Ovary (tissue), 9 donors: ENCODE measurements around the gene PCDHA10. TPM values are rescaled to one million over a fixed set of nuclear protein-coding genes. Genes with fewer than 3 reads are reported as not detected.

ENCODE experiments used
- DNase-seq, 5 donors: peaks; one replicate each; pipeline ENCODE4 v3.0.0-alpha.2; 2019 to 2020
- H3K27ac ChIP-seq, 2 donors: fragments of 200-600 bp; one replicate each; pipeline versions ENCODE4 v1.5.1 to v1.8.0; 2019 to 2022
- H3K27me3 ChIP-seq: fragments of 200-600 bp; one replicate; pipeline ENCODE4 v1.8.0; 2022
- H3K36me3 ChIP-seq: fragments of 200-600 bp; sonication (generic); one replicate; pipeline ENCODE4 v1.5.1; 2019
- H3K4me1 ChIP-seq: one replicate; pipeline ENCODE4 v1.8.1; 2013; ENCODE audit warnings: mild to moderate bottlenecking, moderate library complexity; ENCODE audit not compliant: insufficient read depth
- H3K4me3 ChIP-seq: fragments of 200-600 bp; sonication (generic); one replicate; pipeline ENCODE4 v1.5.1; 2017
- H3K9me3 ChIP-seq, 2 donors: fragments of 200-600 bp in 1 of 2; sonication (generic) in 1 of 2; one replicate each; pipeline versions ENCODE4 v1.5.1 to v1.8.1; 2013 to 2019; ENCODE audit warnings: mild to moderate bottlenecking in 1 of 2, moderate library complexity in 1 of 2
- CTCF ChIP-seq, 3 donors: fragments of 450-650 bp in 2 of 3; fragments of 200-600 bp in 1 of 3; IDR thresholded peaks; one replicate each; pipeline versions ENCODE4 v1.5.1 to v1.8.0; 2016 to 2022; ENCODE audit warnings: antibody characterized with exemption in 3 of 3, mild to moderate bottlenecking in 1 of 3
- EP300 ChIP-seq: sonication (generic); formaldehyde crosslinking; IDR thresholded peaks from one replicate; pipeline ENCODE4 v1.6.1; 2017; ENCODE audit warnings: antibody characterized with exemption
- POLR2A ChIP-seq: fragments of 450-650 bp; IDR thresholded peaks from one replicate; pipeline ENCODE4 v1.6.1; 2017; ENCODE audit warnings: antibody characterized with exemption, mild to moderate bottlenecking, moderate library complexity
- WGBS, 3 donors: extraction: QIAGEN DNeasy Blood & Tissue Kit in 1 of 3; methylation state at CpG; one replicate each; pipeline versions ENCODE4 v1.1.5 to v1.1.7; 2013 to 2017; 5-methylcytosine and 5-hydroxymethylcytosine counted together
- intact Hi-C, 4 donors: fragments of 100-400 bp; cut with DNase I; formaldehyde crosslinking; loops; one replicate each; pipeline versions ENCODE4 v1.11.0 to v1.15.1; 2022 to 2023
- polyA plus RNA-seq, 2 donors: library from polyadenylated mRNA; stranded (reverse); fragments of 200-250 nt in 1 of 2; fragments of 350-450 nt in 1 of 2; fragmentation: Illumina TruSeq in 1 of 2; extraction: RNeasy Lipid Tissue Mini Kit (QIAGEN cat#74804) in 1 of 2; gene quantifications; one replicate each; pipeline ENCODE4 v1.2.3, GENCODE V29; 2013 to 2014
- total RNA-seq, 7 donors: library from RNA; depleted of rRNA in 2 of 7; stranded (reverse); fragments of >200 nt in 2 of 7; fragmentation: NEBNext Ultra II Directional in 3 of 7; extraction: Animal tissue kit (Norgen Biotek cat#: 25700) in 3 of 7; gene quantifications; one replicate each; pipeline versions ENCODE4 v1.1.0 to v1.2.4, GENCODE V29; 2016 to 2023
- donor health status: DM: no; HTN: no; CAD: no; lungs with moderate emphysema.
- donor health status: DM: no; HTN: no; CAD: no.
- donor health status: Bipolar disorder and iron deficiency.
- donor health status: DM: yes; HTN: yes; CAD: no.
- donor health status: DM: no; HTN: no; CAD: no.
- donor health status: DM: yes; HTN: yes; CAD: no.

PCDHA10 gene
- total and polyA plus RNA-seq, 9 donors = 0.06 to 4.0 (median 1.5) TPM

GRCh38 chr5:140883927-140884697 is 28.4 kb downstream of the PCDHA10 start:
- Histone ChIP-seq H3K4me3 (no peak overlapping the region), H3K27ac (no peak overlapping the region), H3K27me3 (no peaks in the 10 kb centered on the region), H3K9me3 (peaks cover 0 to 16% of the 10 kb centered on the region in 2 donors), H3K4me1 (no peaks in the 10 kb centered on the region), H3K36me3 (no peaks in the 10 kb centered on the region)
- TF ChIP-seq EP300 (no peak), CTCF (IDR thresholded peaks at IDR 0.05) (no peak), POLR2A (no peak)
- no peak for DNase-seq
- whole genome bisulfite sequencing, 3 donors = 26 to 46% (median 44%) methylated on average over 69 to 79 of the region's 79 CpGs
- intact Hi-C loops = no loop called here

GRCh38 chr5:140916325-140916724 is 60.6 kb downstream of the PCDHA10 start:
- WGBS, 3 donors = 61 to 75% (median 71%) methylated on average over 1 of the region's 1 CpG
- intact Hi-C loops = no loop called here
- no peak overlapping the region for H3K4me3 ChIP-seq
- no peak for DNase-seq
- H3K36me3 ChIP-seq = no peaks in the 10 kb centered on the region
- no peaks in the 10 kb centered on the region for H3K9me3 ChIP-seq
- no peak overlapping the region for H3K27ac ChIP-seq
- H3K4me1 ChIP-seq = no peaks in the 10 kb centered on the region
- H3K27me3 ChIP-seq = no peaks in the 10 kb centered on the region
- TF ChIP-seq EP300 (no peak), POLR2A (no peak), CTCF (IDR thresholded peaks at IDR 0.05) (no peak)

Other genes with a start within 250 kb of the PCDHA10 start
- 10 to 100 TPM; 26.5 to 96.0 (median 48.6) TPM for gene CD14, start 222.7 kb upstream of the PCDHA10 start, total RNA-seq
- 10 to 100 TPM in 1 of 2 donors, 1 to 10 TPM in 1; 8.7 to 37.7 TPM for gene CD14, start 222.7 kb upstream of the PCDHA10 start, polyA plus RNA-seq
- gene TMCO6, start 216.4 kb upstream of the PCDHA10 start, total RNA-seq = 10 to 100 TPM; 12.2 to 62.8 (median 14.9) TPM
- gene TMCO6, start 216.4 kb upstream of the PCDHA10 start, polyA plus RNA-seq = 10 to 100 TPM in 1 of 2 donors, 1 to 10 TPM in 1; 8.0 to 33.2 TPM
- 100 to 1,000 TPM in 1 of 7 donors, 10 to 100 TPM in 6; 44.6 to 107 (median 46.9) TPM for gene NDUFA2, start 208.3 kb upstream of the PCDHA10 start, total RNA-seq
- 100 to 1,000 TPM in 1 of 2 donors, 10 to 100 TPM in 1; 42.6 to 123 TPM for gene NDUFA2, start 208.3 kb upstream of the PCDHA10 start, polyA plus RNA-seq
- 100 to 1,000 TPM in 1 of 7 donors, 10 to 100 TPM in 6; 70.9 to 112 (median 78.0) TPM for gene IK, start 208.1 kb upstream of the PCDHA10 start, total RNA-seq
- gene IK, start 208.1 kb upstream of the PCDHA10 start, polyA plus RNA-seq = 100 to 1,000 TPM in 1 of 2 donors, 10 to 100 TPM in 1; 99.8 to 184 TPM
- 10 to 100 TPM in 6 of 7 donors, 1 to 10 TPM in 1; 9.1 to 16.6 (median 13.7) TPM for gene WDR55, start 191.0 kb upstream of the PCDHA10 start, total RNA-seq
- 10 to 100 TPM in 1 of 2 donors, 1 to 10 TPM in 1; 9.9 to 12.3 TPM for gene WDR55, start 191.0 kb upstream of the PCDHA10 start, polyA plus RNA-seq
- 1 to 10 TPM in 2 of 7 donors, under 1 TPM in 5; 0.30 to 1.2 (median 0.69) TPM for gene DND1, start 182.3 kb upstream of the PCDHA10 start, total RNA-seq
- under 1 TPM in 1 of 2 donors, not detected in 1; 0.98 TPM for gene DND1, start 182.3 kb upstream of the PCDHA10 start, polyA plus RNA-seq
- gene HARS1, start 164.5 kb upstream of the PCDHA10 start, total RNA-seq = 10 to 100 TPM; 26.8 to 48.2 (median 41.7) TPM
- gene HARS1, start 164.5 kb upstream of the PCDHA10 start, polyA plus RNA-seq = 10 to 100 TPM; 38.9 to 68.6 TPM
- 10 to 100 TPM; 15.2 to 25.2 (median 21.6) TPM for gene HARS2, start 164.4 kb upstream of the PCDHA10 start, total RNA-seq
- 10 to 100 TPM; 20.9 to 27.5 TPM for gene HARS2, start 164.4 kb upstream of the PCDHA10 start, polyA plus RNA-seq
- gene ZMAT2, start 155.4 kb upstream of the PCDHA10 start, total RNA-seq = 10 to 100 TPM; 22.9 to 46.1 (median 40.2) TPM
- gene ZMAT2, start 155.4 kb upstream of the PCDHA10 start, polyA plus RNA-seq = 100 to 1,000 TPM in 1 of 2 donors, 10 to 100 TPM in 1; 59.3 to 126 TPM
- under 1 TPM in 1 of 7 donors, not detected in 6; 0.05 TPM for gene PCDHA1, start 69.8 kb upstream of the PCDHA10 start, total RNA-seq
- gene PCDHA1, start 69.8 kb upstream of the PCDHA10 start, polyA plus RNA-seq = not detected
- 1 to 10 TPM in 2 of 7 donors, under 1 TPM in 5; 0.34 to 1.6 (median 0.57) TPM for gene PCDHA2, start 61.0 kb upstream of the PCDHA10 start, total RNA-seq
- under 1 TPM; 0.17 to 0.34 TPM for gene PCDHA2, start 61.0 kb upstream of the PCDHA10 start, polyA plus RNA-seq
- 1 to 10 TPM in 6 of 7 donors, under 1 TPM in 1; 0.65 to 2.7 (median 1.4) TPM for gene PCDHA3, start 54.8 kb upstream of the PCDHA10 start, total RNA-seq
- 1 to 10 TPM in 1 of 2 donors, under 1 TPM in 1; 0.45 to 1.1 TPM for gene PCDHA3, start 54.8 kb upstream of the PCDHA10 start, polyA plus RNA-seq
- 1 to 10 TPM in 3 of 7 donors, under 1 TPM in 4; 0.76 to 2.7 (median 1.00) TPM for gene PCDHA4, start 48.8 kb upstream of the PCDHA10 start, total RNA-seq
- gene PCDHA4, start 48.8 kb upstream of the PCDHA10 start, polyA plus RNA-seq = under 1 TPM; 0.18 to 0.42 TPM
- 1 to 10 TPM in 1 of 7 donors, under 1 TPM in 6; 0.11 to 1.4 (median 0.54) TPM for gene PCDHA5, start 34.3 kb upstream of the PCDHA10 start, total RNA-seq
- under 1 TPM; 0.07 to 0.08 TPM for gene PCDHA5, start 34.3 kb upstream of the PCDHA10 start, polyA plus RNA-seq
- gene PCDHA6, start 27.9 kb upstream of the PCDHA10 start, total RNA-seq = 1 to 10 TPM in 3 of 7 donors, under 1 TPM in 4; 0.32 to 1.7 (median 0.97) TPM
- under 1 TPM; 0.18 to 0.33 TPM for gene PCDHA6, start 27.9 kb upstream of the PCDHA10 start, polyA plus RNA-seq
- gene PCDHA7, start 21.6 kb upstream of the PCDHA10 start, total RNA-seq = 1 to 10 TPM in 1 of 7 donors, under 1 TPM in 6; 0.35 to 1.4 (median 0.65) TPM
- gene PCDHA7, start 21.6 kb upstream of the PCDHA10 start, polyA plus RNA-seq = under 1 TPM; 0.25 to 0.35 TPM
- under 1 TPM; 0.23 to 0.72 (median 0.43) TPM for gene PCDHA8, start 14.7 kb upstream of the PCDHA10 start, total RNA-seq
- under 1 TPM in 1 of 2 donors, not detected in 1; 0.02 TPM for gene PCDHA8, start 14.7 kb upstream of the PCDHA10 start, polyA plus RNA-seq
- under 1 TPM; 0.34 to 0.60 (median 0.50) TPM for gene PCDHA9, start 7.5 kb upstream of the PCDHA10 start, total RNA-seq
- under 1 TPM in 1 of 2 donors, not detected in 1; 0.05 TPM for gene PCDHA9, start 7.5 kb upstream of the PCDHA10 start, polyA plus RNA-seq
- gene PCDHA11, start 13.1 kb downstream of the PCDHA10 start, total RNA-seq = under 1 TPM; 0.23 to 0.79 (median 0.53) TPM
- gene PCDHA11, start 13.1 kb downstream of the PCDHA10 start, polyA plus RNA-seq = under 1 TPM; 0.04 to 0.08 TPM
- 1 to 10 TPM in 2 of 7 donors, under 1 TPM in 5; 0.27 to 1.3 (median 0.56) TPM for gene PCDHA12, start 19.4 kb downstream of the PCDHA10 start, total RNA-seq
- gene PCDHA12, start 19.4 kb downstream of the PCDHA10 start, polyA plus RNA-seq = under 1 TPM; 0.04 to 0.20 TPM
- gene PCDHA13, start 26.2 kb downstream of the PCDHA10 start, total RNA-seq = under 1 TPM in 6 of 7 donors, not detected in 1; 0.32 to 0.92 (median 0.47) TPM
- under 1 TPM; 0.01 to 0.17 TPM for gene PCDHA13, start 26.2 kb downstream of the PCDHA10 start, polyA plus RNA-seq
- gene PCDHAC1, start 70.4 kb downstream of the PCDHA10 start, total RNA-seq = under 1 TPM; 0.40 to 0.82 (median 0.57) TPM
- under 1 TPM; 0.04 to 0.15 TPM for gene PCDHAC1, start 70.4 kb downstream of the PCDHA10 start, polyA plus RNA-seq
- 1 to 10 TPM in 2 of 7 donors, under 1 TPM in 5; 0.15 to 2.1 (median 0.72) TPM for gene PCDHAC2, start 110.6 kb downstream of the PCDHA10 start, total RNA-seq
- 1 to 10 TPM in 1 of 2 donors, under 1 TPM in 1; 0.06 to 1.4 TPM for gene PCDHAC2, start 110.6 kb downstream of the PCDHA10 start, polyA plus RNA-seq
- under 1 TPM in 2 of 7 donors, not detected in 5; 0.03 to 0.34 TPM for gene PCDHB1, start 195.5 kb downstream of the PCDHA10 start, total RNA-seq
- not detected for gene PCDHB1, start 195.5 kb downstream of the PCDHA10 start, polyA plus RNA-seq
- 1 to 10 TPM; 1.9 to 4.0 (median 3.3) TPM for gene PCDHB2, start 238.7 kb downstream of the PCDHA10 start, total RNA-seq
- gene PCDHB2, start 238.7 kb downstream of the PCDHA10 start, polyA plus RNA-seq = 1 to 10 TPM; 1.7 to 2.5 TPM
- 1 to 10 TPM; 2.5 to 4.1 (median 3.2) TPM for gene PCDHB3, start 244.6 kb downstream of the PCDHA10 start, total RNA-seq
- 1 to 10 TPM; 1.4 to 2.3 TPM for gene PCDHB3, start 244.6 kb downstream of the PCDHA10 start, polyA plus RNA-seq